Putamen (tissue), 1 donor: ENCODE measurements around the gene ALDOB.

Experiments
- DNase-seq: peaks from one replicate; pipeline ENCODE4 v3.0.0-alpha.2; 2016; ENCODE audit warnings: low spot score

Gene ALDOB

DNA sequence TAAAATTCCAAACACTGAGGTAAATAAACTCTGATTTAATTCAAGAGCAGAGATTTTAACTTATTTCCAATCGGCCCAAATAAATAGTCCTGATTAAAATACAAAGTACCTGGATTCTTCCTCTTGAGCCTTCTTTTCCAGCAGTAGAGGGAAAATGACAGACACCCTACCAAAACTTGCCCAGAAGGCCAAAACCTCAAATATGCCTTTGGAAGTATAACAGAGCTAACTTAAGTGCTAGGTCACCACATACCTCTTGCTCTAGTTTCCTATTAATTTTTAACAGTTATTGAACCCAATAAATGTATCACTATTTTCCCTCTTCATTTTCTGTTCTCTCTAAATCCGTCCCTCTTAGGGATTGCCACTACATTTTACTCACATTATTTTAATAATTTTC, 52.2 kb downstream of the ALDOB start:
- DNase-seq: no peak

DNA sequence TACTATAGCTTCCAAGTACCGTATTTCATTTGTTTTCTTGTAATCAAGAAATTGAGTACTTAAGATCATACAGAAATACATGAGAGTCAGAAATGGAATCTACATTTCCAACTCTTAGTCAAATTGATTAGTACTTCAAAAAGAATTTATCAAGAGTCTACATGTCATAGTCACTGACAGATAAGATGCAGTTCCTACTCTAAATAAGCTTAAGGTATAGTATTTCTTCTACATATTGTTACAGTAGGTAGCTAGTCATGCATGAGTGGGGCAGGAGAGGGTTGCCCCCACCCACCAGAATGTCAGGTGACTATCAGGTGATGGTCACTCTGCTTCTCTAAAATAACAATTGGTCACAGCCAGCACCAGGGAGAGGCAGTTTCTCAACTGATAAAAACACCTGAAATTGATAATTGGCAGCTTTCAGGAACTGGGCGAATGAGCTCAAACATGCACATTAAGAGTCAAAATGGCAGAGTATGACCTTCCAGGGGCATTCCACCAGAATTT, 53.7 kb downstream of the ALDOB start:
- DNase-seq: no peak

DNA sequence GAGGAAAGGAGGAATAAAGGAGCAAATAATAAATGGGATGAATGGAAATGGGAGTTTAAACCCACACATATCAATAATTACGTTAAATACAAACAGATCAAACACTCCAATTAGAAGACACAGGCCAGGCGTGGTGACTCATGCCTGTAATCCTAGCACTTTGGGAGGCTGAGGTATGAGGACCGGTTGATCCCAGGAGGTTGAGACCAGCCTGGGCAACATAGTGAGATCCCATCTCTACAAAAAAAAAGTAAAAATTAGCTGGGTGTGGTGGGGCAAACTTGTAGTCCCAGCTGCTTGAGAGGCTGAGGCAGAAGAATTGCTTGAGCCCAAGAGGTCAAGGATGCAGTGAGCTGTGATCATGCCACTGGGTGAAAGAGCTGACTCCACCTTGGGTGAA, 54.5 kb downstream of the ALDOB start:
- DNase-seq: no peak

DNA sequence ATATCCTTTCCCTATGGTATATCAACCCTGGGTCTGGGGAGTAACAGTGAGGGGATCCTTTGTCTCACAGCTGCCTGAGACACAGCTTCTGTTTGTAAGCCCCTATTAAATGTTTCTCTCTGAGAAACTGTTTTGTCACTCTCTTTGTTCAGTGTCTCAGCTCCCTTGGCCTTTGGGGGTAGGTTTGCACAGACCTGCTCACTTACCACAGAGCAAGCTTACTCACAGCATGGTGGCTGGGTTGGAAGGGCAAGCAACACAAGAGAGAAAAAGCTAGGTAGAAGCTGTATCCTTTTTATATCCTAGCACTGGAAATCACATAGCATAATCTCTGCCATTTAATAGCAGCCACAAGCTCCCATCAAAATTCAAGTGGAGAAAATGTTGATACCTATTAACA, 55.3 kb downstream of the ALDOB start:
- no peak for DNase-seq

DNA sequence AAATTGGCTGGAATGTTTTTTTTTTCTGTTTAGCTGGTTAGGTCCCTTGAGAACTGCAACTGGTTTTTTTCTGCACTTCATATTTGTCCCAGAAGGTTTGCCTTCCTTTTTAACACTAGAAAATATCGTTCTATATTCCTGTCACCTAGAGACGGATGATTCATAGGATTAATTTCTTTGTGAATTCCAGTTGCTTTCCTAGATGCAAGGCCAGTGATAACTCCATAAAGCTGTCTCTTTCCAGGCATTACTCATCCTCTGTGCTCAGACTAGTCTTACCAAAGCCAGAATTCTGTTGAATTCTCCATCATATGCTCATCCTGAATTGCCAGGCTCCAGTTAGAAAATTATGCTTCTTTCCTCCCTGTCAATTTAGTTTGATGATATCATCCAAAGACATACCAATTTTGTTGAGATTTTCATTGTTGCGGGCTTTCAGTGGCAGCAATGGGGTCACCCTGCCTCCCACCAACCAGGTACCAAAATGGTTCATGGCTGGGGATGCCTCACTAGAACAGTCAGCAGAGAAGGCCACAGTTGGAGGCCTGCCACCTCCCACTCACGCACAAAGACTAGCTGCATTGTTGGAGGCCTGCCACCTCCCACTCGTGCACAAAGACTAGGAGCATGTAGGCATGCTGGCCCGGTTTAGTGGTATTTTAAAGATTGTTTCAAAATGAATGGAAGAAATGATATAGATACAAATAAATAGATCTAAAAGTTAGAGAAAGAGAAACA, 59.3 kb downstream of the ALDOB start:
- DNase-seq: no peak

DNA sequence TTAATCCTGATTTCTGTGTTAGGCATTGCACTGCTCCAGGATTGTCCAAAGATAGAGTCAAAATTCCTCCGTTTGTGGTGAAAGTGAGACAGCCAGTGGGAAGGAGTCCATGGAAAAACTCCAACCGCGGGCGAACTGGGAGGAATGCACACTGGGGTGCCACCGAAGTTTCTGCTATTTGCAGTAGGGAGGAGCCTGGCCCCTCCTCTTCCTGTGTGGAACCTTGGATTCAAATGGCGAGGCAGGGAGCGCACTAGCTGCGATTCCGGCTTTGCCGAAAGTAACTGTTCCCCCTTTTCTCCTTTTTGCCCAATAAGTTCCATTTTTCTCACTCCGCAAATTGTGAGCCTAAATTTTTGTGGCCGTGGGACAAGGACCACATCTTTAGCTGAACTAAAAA, 60.0 kb downstream of the ALDOB start:
- no peak for DNase-seq

DNA sequence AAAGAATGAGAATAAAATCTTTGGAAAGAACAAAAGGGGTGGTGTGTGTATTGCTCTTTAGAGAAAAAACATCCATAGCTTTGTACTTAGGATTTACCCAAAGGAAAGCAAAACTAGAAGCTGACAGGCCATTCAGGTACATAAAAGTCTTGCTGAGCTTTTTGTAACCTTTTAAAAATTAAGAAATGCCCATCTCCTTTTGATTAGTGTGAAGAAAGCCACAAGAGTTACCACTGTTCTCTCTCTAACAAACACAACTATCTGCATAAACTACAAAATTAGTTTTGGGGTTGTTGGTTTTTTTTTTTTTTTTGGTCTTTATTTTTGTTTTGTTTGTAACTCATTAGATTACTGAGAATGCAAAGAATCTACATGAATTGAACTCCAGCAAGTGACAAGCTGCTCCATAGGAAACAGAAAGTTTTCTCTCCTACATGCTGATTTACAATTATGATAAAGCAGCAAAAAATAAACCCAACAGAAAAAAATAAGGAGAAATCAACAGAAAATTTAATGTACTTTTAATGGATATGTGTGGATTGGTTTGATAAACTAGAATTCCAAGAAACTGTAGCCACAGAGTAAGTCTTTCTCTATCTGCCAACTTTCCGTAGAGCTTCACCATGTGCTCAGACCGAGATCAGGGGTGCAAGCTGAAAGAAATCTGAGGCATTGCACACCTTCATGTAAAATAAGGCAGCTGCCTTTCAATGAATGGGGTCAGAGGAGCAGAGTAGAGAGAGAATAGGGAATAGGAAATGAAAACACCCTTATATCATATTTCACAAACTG, 63.1 kb downstream of the ALDOB start:
- DNase-seq: no peak

DNA sequence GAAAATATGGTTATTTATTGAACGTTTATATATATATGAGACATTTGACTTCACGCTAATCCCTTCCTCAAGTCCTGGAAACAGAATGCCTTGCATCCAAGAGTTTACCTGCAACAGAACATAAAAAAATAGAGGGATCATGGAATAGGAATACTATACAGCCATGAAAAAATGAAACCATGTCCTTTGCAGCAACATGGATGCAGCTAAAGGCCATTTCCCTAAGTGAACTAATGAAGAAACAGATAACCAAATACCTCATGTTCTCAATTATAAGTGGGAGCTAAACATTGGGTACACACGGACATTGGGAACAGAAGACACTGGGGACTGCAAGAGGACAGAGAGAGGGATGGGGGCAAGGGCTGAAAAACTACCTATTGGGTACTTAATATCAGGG, 63.8 kb downstream of the ALDOB start:
- no peak for DNase-seq
